GM23338 (cell line): Measurements from ENCODE around the gene CASKIN2. TPM values are rescaled to one million over a fixed set of nuclear protein-coding genes. Genes with fewer than 3 reads are reported as not detected.
"Not testable (repeated sequence)": the region's sequence is repeated elsewhere in the genome, so short reads cannot be mapped to it uniquely, and the experiment has no call there.

Experiments
- ATAC-seq: fragments of 200-7000 bp; cut with Tn5 transposase; 3 replicates; pipeline ENCODE4 v1.9.1; 2020
- DNase-seq: peaks from one replicate; pipeline ENCODE4 v3.0.0-alpha.2; 2015; ENCODE audit warnings: low spot score
- H2AFZ ChIP-seq: fragments of 200-600 bp; sonication (generic); 2 replicates; pipeline ENCODE4 v1.8.0; 2016; ENCODE audit warnings: antibody characterized with exemption, mild to moderate bottlenecking, moderate library complexity
- H3F3A ChIP-seq: fragments of 200-600 bp; sonication (generic); replicated peaks from 2 replicates; pipeline ENCODE4 v1.8.0; 2017; ENCODE audit warnings: antibody characterized with exemption, mixed run types, low read depth
- H3K27ac ChIP-seq: fragments of 200-600 bp; sonication (generic); 2 replicates; pipeline ENCODE4 v1.6.1; 2016; ENCODE audit warnings: low read depth
- H3K27me3 ChIP-seq: fragments of 200-600 bp; sonication (generic); 2 replicates; pipeline ENCODE4 v1.8.0; 2016; ENCODE audit warnings: mild to moderate bottlenecking, mixed run types, moderate library complexity; ENCODE audit not compliant: insufficient read depth
- H3K36me3 ChIP-seq: fragments of 200-600 bp; sonication (generic); 2 replicates; pipeline ENCODE4 v1.8.0; 2016; ENCODE audit warnings: mild to moderate bottlenecking; ENCODE audit not compliant: insufficient read depth
- H3K4me1 ChIP-seq: fragments of 200-600 bp; sonication (generic); 2 replicates; pipeline ENCODE4 v1.8.0; 2016; ENCODE audit warnings: mild to moderate bottlenecking, moderate library complexity; ENCODE audit not compliant: insufficient read depth
- H3K4me2 ChIP-seq: fragments of 200-600 bp; sonication (generic); 2 replicates; pipeline ENCODE4 v1.7.1; 2017; ENCODE audit warnings: mixed run types
- H3K4me3 ChIP-seq: fragments of 200-600 bp; sonication (generic); 2 replicates; pipeline ENCODE4 v1.6.1; 2016; ENCODE audit warnings: mixed run types
- H3K79me2 ChIP-seq: fragments of 200-600 bp; sonication (generic); replicated peaks from 2 replicates; pipeline ENCODE4 v1.8.0; 2017; ENCODE audit warnings: mild to moderate bottlenecking; ENCODE audit not compliant: insufficient read depth
- H3K9me2 ChIP-seq: fragments of 200-600 bp; sonication (generic); 2 replicates; pipeline ENCODE4 v1.8.0; 2017; ENCODE audit not compliant: insufficient read depth
- H4K20me1 ChIP-seq: fragments of 200-600 bp; sonication (generic); replicated peaks from 2 replicates; pipeline ENCODE4 v1.8.0; 2017; ENCODE audit warnings: mild to moderate bottlenecking; ENCODE audit not compliant: insufficient read depth
- H3K27ac Mint-ChIP-seq: 2 replicates; pipeline ENCODE4 v1.8.0; 2020; ENCODE audit warnings: inconsistent platforms, mild to moderate bottlenecking, moderate library complexity, mixed read lengths
- H3K27me3 Mint-ChIP-seq: 3 replicates; pipeline ENCODE4 v1.8.0; 2022; ENCODE audit warnings: low read depth, mild to moderate bottlenecking, moderate library complexity, mixed read lengths, inconsistent platforms; ENCODE audit not compliant: insufficient read depth, poor library complexity
- H3K36me3 Mint-ChIP-seq: 3 replicates; pipeline ENCODE4 v1.8.0; 2021; ENCODE audit warnings: low read depth, mild to moderate bottlenecking, inconsistent platforms, moderate library complexity, mixed read lengths
- H3K4me1 Mint-ChIP-seq: 3 replicates; pipeline ENCODE4 v1.8.0; 2020; ENCODE audit warnings: mild to moderate bottlenecking, inconsistent platforms, mixed read lengths
- H3K4me3 Mint-ChIP-seq: 3 replicates; pipeline ENCODE4 v1.8.0; 2021; ENCODE audit warnings: moderate library complexity, mild to moderate bottlenecking, inconsistent platforms, mixed read lengths
- H3K9me3 Mint-ChIP-seq: 3 replicates; pipeline ENCODE4 v1.8.0; 2020; ENCODE audit warnings: moderate library complexity, mild to moderate bottlenecking, inconsistent platforms, mixed read lengths
- CTCF ChIP-seq, 2 experiments: fragments of 200-600 bp in 1 of 2; sonication (generic) in 1 of 2; conservative IDR thresholded peaks; 2 replicates each; pipeline versions ENCODE4 v1.5.1 to v1.6.1; 2016 to 2017; ENCODE audit warnings: antibody characterized with exemption in 2 of 2, low read depth in 2 of 2, mild to moderate bottlenecking in 2 of 2, moderate library complexity in 1 of 2
- EZH2 ChIP-seq: fragments of 200-600 bp; sonication (generic); IDR thresholded peaks from one replicate; pipeline ENCODE4 v1.8.0; 2017; ENCODE audit warnings: antibody characterized with exemption, mild to moderate bottlenecking, low read depth; ENCODE audit not compliant: unreplicated experiment
- EZH2phosphoT487 ChIP-seq: fragments of 200-600 bp; sonication (generic); IDR thresholded peaks from one replicate; pipeline ENCODE4 v1.8.1; 2018; ENCODE audit warnings: antibody characterized with exemption; ENCODE audit not compliant: unreplicated experiment
- JUNB ChIP-seq: IDR thresholded peaks from one replicate; pipeline ENCODE4 v1.6.1; 2016; ENCODE audit warnings: antibody characterized with exemption; ENCODE audit not compliant: unreplicated experiment
- NANOG ChIP-seq: IDR thresholded peaks from 2 replicates; pipeline ENCODE4 v1.6.1; 2016; ENCODE audit warnings: antibody characterized with exemption, borderline replicate concordance
- STAT1 ChIP-seq: IDR thresholded peaks from one replicate; pipeline ENCODE4 v1.6.1; 2016; ENCODE audit warnings: antibody characterized with exemption; ENCODE audit not compliant: unreplicated experiment
- ZNF114 ChIP-seq: fragments of 250-450 bp; sonication (Bioruptor Pico); IDR thresholded peaks from 2 replicates; pipeline ENCODE4 v1.5.0; 2020; ENCODE audit warnings: mild to moderate bottlenecking, moderate library complexity
- ZNF331 ChIP-seq: fragments of 250-450 bp; sonication (Bioruptor Pico); IDR thresholded peaks from 2 replicates; pipeline ENCODE4 v1.5.0; 2020; ENCODE audit warnings: low read depth, mild to moderate bottlenecking, moderate library complexity
- ZNF462 ChIP-seq: fragments of 250-450 bp; sonication (Bioruptor Pico); IDR thresholded peaks from 2 replicates; pipeline ENCODE4 v1.5.0; 2020; ENCODE audit warnings: mild to moderate bottlenecking, moderate library complexity
- polyA plus RNA-seq: library from polyadenylated mRNA; unstranded; fragments of >200 nt; fragmentation: Nextera tagmentation; extraction: Ambion mirVana; gene quantifications from 2 replicates; pipeline ENCODE4 v1.2.1, GENCODE V29; 2016
- total RNA-seq: library from RNA; depleted of rRNA; stranded (reverse); fragments of >200 nt; shearing (Covaris generic); gene quantifications from 2 replicates; pipeline ENCODE4 v1.2.3, GENCODE V29; 2014

Gene CASKIN2
- total and polyA plus RNA-seq, 2 experiments from 2014 or later = 4.9 to 21.5 TPM

- not testable (repeated sequence) for DNase-seq, H3K9me3 Mint-ChIP-seq, ATAC-seq, H3K9me2 ChIP-seq, H2AFZ ChIP-seq, H3F3A ChIP-seq, H3K4me3 Mint-ChIP-seq, H3K27ac Mint-ChIP-seq, H3K4me2 ChIP-seq, H3K27me3 ChIP-seq, H3K27ac ChIP-seq, H3K4me3 ChIP-seq
- Histone ChIP-seq H3K4me1 (peaks cover 13% of the 10 kb centered on the region; the same call in 1 of the 2 replicates), H3K79me2 (peaks cover 13% of the 10 kb centered on the region), H3K36me3 (peaks cover 18% of the 10 kb centered on the region), H4K20me1 (peaks cover 12% of the 10 kb centered on the region)
- Mint-ChIP-seq H3K4me1 (peaks cover 24% of the 10 kb centered on the region), H3K27me3 (peaks cover 17% of the 10 kb centered on the region), H3K36me3 (peaks cover 45% of the 10 kb centered on the region)
Observed at GRCh38 chr17:75520413-75520812, 5.1 kb upstream of the CASKIN2 start.

DNA sequence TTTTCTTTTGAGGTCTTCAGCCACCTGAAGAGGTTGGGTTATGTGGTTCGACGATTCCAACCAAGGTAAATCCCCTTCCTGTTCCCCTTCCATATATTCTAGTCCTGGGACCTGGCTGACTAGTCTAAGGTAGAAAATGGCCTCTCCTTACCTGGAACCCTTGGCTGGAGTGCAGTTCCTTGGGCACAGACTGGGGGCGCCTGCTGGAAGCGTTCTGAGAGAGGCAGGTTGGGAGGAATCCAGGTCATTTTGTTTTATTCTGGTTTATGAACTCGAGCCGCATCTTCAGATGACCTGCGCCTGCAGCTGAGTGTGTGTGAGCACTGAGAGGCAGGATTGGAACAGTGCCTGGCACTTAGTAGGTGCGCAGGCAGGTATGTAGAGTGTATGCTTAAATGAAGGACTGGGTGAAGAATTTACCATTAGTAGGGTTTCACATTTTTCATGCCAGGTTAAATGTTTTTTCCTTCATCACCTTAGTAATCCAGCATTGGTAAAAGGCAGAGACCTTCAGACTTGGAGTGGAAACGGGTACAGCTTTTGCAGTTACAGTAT is 3.7 kb upstream of the CASKIN2 start:
- Mint-ChIP-seq H3K27ac (no peak overlapping the region), H3K4me1 (peaks cover 19% of the 10 kb centered on the region), H3K9me3 (no peaks in the 10 kb centered on the region; the same call in 2 of the 3 replicates), H3K4me3 (no peak overlapping the region), H3K27me3 (peaks cover 17% of the 10 kb centered on the region), H3K36me3 (peaks cover 43% of the 10 kb centered on the region)
- Histone ChIP-seq H3K9me2 (no peaks in the 10 kb centered on the region), H3K27ac (no peak overlapping the region), H3K27me3 (no peaks in the 10 kb centered on the region), H3K79me2 (peaks cover 13% of the 10 kb centered on the region), H3K4me3 (no peak overlapping the region), H3K4me2 (no peak overlapping the region), H3K4me1 (peaks cover 7% of the 10 kb centered on the region; the same call in 1 of the 2 replicates), H4K20me1 (peaks cover 12% of the 10 kb centered on the region), H3F3A (peaks cover 5% of the 10 kb centered on the region), H3K36me3 (peaks cover 18% of the 10 kb centered on the region), H2AFZ (no peak overlapping the region)
- DNase-seq (peak; percentile 68), ATAC-seq (no peak)
- TF ChIP-seq ZNF331 (CRISPR knock-in tag) = no peak
- TF ChIP-seq CTCF (conservative IDR thresholded peaks at IDR 0.05; ENCODE audit: low read depth in 2 of 2) = peak; percentile 54 to 57

DNA sequence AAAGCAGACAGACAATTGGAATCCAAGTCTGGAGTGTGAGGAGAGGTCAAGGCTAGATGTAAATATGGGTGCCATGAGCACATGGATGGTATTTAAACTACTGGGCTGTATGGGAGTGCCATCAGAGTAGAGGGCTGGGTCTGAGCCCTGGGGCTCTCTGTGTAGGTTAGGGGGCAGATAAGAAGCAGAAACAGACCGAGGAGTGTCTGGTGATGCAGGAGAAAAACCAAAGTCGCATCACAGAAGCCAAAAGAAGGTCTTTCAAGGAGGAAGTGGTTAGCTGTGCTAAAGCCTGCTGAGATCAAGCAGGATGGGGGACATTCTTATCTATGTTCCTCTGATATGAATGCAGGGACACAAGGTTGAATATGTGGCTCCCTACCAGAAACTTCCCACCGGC is 2.9 kb upstream of the CASKIN2 start:
- DNase-seq (no peak), ATAC-seq (no peak)
- Histone ChIP-seq H3F3A (no peaks in the 10 kb centered on the region), H3K27me3 (no peaks in the 10 kb centered on the region), H3K4me2 (0 out of 2 replicates have a peak overlapping the region, but pooled peaks have one; percentile 14), H3K9me2 (no peaks in the 10 kb centered on the region), H4K20me1 (peaks cover 12% of the 10 kb centered on the region), H3K36me3 (peaks cover 18% of the 10 kb centered on the region), H2AFZ (no peak overlapping the region), H3K4me3 (no peak overlapping the region), H3K4me1 (peaks cover 7% of the 10 kb centered on the region; the same call in 1 of the 2 replicates), H3K79me2 (peaks cover 21% of the 10 kb centered on the region), H3K27ac (no peak overlapping the region)
- Mint-ChIP-seq H3K4me3 (peak overlapping the region; percentile 92; the same call in 1 of the 3 replicates), H3K9me3 (no peaks in the 10 kb centered on the region; the same call in 2 of the 3 replicates), H3K27me3 (peaks cover 14% of the 10 kb centered on the region), H3K27ac (no peak overlapping the region), H3K36me3 (peaks cover 45% of the 10 kb centered on the region), H3K4me1 (peaks cover 27% of the 10 kb centered on the region)
- TF ChIP-seq ZNF331 (CRISPR knock-in tag) (no peak), ZNF114 (CRISPR knock-in tag) (no peak), NANOG (no peak), ZNF462 (CRISPR knock-in tag) (no peak), JUNB (no peak), EZH2 (no peak), EZH2phosphoT487 (no peak), STAT1 (no peak)
